GM19025 (cell line): ENCODE measurements around the gene AMH.

Experiments used
- ATAC-seq: cut with Tn5 transposase; IDR thresholded peaks from one replicate; pipeline ENCODE4 v1.9.1; 2021; ENCODE audit warnings: mild to moderate bottlenecking, low read depth, moderate library complexity; ENCODE audit not compliant: unreplicated experiment

AMH gene

DNA sequence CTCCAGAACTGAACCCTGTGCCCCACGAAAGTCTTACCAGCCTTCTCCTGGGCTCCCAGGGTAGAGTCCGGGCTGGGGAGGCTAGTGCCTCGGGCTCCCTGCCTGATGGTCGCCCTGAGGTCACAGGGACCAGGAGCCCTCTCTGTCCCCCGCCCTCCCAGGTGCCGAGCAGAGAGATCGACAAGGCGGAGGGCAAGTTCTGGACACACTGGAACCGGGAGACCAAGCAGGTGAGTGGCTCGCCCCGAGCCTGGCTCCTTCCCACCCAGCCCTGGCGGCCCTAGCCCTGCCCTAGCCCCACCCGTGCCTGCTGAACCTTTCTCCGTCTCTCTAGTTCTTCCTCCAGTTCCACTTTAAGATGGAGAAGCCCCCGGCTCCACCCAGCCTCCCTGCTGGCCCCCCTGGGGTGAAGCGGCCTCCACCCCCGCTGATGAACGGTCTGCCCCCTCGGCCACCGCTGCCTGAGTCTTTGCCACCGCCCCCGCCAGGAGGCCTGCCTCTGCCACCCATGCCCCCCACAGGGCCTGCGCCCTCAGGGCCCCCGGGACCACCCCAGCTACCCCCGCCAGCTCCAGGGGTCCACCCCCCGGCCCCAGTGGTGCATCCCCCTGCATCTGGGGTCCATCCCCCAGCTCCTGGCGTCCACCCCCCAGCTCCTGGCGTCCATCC lies 1.6 kb upstream of the AMH start:
- no peak for ATAC-seq

DNA sequence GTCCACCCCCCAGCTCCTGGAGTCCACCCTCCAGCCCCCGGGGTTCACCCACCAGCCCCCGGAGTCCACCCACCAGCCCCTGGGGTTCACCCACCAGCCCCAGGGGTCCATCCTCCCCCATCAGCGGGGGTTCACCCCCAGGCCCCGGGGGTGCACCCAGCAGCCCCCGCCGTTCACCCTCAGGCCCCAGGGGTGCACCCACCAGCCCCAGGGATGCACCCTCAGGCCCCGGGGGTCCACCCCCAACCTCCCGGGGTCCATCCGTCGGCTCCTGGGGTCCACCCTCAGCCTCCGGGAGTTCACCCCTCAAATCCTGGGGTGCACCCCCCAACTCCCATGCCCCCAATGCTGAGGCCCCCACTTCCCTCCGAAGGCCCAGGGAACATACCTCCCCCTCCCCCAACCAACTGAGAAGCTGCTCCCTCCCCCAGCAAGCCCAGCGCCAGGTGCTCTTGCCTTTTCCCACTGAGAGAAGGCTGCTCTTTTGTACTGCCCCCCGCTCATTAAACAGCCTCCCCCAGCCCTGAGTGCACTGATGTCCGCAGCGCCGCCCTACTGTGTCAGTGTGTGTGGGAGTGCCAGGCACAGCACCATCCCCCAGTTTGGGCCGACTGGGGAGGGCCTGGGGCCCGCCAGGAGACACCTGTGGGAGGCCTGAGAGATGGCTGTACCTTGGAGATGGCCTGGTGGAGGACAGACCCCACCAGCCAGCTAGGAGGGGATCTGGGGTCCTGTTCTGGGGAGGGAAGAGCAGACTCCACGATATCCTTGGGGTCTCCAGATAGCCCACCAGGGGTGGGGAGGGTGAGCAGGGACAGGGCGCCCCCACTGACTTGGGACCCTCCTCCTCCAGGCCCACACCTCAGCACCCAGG lies 750 bp upstream of the AMH start:
- ATAC-seq = no peak

DNA sequence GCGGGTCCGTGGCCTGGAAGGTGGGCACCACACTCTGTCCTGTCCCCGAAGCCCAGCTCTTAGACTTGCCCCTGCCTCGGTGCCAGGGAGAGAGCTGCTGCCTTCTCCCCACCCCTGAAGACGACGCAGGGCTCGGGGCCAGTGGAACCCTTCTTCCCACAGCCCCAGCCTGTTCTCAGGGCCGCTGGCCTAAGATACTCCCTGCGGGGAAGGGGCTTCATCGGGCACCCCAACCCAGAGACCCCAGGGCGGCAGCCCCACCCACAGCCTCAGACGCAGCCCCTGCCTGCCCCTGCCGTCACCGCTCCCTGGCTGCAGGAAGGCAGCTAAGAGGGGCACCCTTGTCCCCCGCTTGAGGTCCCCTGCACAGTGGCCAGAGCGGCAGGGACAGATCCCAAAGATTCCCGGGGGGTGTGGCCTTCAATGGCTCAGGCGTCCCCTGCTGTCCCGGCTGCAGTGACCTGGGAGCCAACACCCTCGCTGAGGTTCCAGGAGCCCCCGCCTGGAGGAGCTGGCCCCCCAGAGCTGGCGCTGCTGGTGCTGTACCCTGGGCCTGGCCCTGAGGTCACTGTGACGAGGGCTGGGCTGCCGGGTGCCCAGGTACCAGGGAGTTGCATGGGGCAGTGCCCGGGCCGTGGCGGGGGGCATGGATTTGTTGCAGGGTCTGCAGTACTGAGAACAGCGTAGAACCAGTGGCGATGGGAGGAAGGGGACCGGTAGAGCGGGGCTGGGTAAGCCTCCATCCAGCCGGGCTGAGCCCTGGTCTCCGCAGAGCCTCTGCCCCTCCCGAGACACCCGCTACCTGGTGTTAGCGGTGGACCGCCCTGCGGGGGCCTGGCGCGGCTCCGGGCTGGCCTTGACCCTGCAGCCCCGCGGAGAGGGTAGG lies 1.0 kb downstream of the AMH start:
- no peak for ATAC-seq

DNA sequence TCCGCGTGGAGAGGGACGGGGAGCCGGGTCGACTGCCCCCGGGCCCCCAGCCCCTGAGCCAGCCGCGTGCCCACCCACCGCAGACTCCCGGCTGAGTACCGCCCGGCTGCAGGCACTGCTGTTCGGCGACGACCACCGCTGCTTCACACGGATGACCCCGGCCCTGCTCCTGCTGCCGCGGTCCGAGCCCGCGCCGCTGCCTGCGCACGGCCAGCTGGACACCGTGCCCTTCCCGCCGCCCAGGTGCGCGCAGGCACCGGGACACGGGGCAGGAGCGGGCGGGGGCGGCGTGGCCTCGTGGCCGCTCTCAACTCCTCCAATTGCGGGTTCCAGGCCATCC lies 1.6 kb downstream of the AMH start:
- no peak for ATAC-seq

DNA sequence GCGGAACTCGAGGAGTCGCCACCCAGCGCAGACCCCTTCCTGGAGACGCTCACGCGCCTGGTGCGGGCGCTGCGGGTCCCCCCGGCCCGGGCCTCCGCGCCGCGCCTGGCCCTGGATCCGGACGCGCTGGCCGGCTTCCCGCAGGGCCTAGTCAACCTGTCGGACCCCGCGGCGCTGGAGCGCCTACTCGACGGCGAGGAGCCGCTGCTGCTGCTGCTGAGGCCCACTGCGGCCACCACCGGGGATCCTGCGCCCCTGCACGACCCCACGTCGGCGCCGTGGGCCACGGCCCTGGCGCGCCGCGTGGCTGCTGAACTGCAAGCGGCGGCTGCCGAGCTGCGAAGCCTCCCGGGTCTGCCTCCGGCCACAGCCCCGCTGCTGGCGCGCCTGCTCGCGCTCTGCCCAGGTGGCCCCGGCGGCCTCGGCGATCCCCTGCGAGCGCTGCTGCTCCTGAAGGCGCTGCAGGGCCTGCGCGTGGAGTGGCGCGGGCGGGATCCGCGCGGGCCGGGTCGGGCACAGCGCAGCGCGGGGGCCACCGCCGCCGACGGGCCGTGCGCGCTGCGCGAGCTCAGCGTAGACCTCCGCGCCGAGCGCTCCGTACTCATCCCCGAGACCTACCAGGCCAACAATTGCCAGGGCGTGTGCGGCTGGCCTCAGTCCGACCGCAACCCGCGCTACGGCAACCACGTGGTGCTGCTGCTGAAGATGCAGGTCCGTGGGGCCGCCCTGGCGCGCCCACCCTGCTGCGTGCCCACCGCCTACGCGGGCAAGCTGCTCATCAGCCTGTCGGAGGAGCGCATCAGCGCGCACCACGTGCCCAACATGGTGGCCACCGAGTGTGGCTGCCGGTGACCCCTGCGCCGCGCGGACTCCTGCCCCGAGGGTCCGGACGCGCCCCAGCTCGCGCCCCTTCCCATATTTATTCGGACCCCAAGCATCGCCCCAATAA lies 2.3 kb downstream of the AMH start:
- ATAC-seq = no peak

DNA sequence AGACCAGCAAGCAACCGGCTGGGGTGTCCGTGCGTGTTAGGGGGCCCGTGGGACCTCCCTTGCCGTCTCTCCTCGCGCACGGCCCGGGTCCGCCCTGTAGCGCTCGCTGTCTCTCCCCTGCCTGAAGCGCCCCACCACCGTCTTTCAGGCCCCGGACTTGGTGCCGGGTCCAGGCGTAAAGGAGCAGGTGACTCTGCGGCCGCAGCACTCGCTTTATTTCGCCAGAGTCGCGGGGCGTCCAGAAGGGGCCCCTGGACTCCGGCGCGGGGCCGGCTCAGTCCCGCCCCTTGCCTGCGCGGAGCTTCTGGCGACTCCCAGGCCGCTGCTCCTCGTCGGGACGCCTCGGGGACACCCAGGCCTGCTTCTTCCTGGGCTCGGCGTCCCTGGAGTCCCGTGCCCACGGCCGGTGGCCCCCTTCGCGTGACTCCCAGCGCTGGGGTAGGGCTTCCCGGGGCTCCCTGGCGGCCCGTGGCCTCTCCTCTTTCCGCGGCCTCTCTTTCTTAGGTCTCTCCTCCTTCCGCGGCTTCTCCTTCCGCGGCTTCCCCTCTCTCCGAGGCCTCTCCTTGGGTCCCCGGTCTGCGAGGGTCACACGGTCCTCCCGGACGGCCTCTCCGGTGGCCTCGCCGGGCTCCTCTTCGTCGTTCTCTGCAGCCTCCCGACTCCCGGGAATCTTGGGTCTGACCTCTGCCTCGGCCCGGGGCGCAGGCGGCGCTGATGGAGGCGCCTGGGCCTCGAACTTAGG lies 3.1 kb downstream of the AMH start:
- no peak for ATAC-seq

DNA sequence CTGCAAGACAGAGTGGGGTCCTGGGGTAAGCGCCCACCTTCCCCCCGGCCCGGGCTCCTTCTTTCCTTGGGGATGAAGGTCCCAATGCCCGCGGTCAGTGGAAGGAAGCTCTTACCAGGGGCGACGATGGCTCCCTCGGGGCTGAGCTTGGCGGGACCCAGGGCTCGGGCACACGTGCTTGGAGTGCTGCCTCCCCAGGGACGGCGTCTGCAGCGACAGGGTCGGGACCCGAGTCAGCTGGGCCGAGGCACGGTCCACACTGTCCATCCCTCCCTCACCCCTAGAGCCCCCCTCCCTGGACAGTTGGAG lies 3.6 kb downstream of the AMH start:
- no peak for ATAC-seq

DNA sequence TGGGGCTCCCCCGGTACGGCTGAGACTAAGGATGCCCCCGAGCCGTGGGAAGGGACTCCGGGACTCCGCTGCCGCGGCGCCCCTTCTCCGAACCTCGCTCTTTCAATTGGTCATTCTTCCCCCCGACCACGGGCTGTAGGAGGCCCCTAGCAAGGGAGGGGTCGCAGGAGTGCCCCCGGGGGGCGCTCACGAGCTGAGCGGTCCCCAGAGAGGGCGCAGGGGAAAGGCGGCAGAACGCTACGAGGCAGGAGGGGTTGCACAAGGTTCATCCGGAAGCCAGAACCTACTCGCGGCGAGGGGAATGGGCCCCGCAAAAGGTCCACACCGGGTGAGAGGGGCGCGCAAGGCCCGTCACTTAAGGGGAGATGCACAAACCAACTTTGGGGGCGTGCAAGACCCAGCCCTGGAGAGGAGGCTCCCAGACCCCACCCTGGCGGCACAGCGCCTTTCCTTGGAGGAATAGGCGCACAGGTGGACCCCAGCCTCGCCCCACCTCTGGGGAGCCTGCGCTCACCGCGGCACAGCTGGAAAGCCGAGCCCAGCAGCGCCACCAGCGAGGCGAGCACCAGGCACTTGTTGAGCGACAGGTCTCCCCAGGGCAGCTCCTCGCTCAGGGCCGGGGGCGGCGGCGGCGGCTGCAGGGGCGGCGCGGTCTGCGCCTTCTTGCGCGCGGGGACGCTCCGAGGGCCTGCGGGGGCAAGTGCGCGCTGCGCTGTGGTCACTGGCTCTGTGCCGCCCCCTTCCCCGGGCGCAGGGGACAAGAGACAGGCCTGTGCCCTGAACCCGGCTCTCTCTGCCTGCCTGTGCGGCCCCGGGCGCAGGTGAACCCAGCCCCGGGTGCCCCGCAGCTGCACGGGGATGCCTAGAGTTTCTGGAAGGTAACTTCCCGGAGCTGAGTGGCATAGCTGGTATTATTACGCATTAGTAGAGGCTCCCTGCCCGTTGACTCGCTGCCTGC lies 4.3 kb downstream of the AMH start:
- ATAC-seq = no peak

DNA sequence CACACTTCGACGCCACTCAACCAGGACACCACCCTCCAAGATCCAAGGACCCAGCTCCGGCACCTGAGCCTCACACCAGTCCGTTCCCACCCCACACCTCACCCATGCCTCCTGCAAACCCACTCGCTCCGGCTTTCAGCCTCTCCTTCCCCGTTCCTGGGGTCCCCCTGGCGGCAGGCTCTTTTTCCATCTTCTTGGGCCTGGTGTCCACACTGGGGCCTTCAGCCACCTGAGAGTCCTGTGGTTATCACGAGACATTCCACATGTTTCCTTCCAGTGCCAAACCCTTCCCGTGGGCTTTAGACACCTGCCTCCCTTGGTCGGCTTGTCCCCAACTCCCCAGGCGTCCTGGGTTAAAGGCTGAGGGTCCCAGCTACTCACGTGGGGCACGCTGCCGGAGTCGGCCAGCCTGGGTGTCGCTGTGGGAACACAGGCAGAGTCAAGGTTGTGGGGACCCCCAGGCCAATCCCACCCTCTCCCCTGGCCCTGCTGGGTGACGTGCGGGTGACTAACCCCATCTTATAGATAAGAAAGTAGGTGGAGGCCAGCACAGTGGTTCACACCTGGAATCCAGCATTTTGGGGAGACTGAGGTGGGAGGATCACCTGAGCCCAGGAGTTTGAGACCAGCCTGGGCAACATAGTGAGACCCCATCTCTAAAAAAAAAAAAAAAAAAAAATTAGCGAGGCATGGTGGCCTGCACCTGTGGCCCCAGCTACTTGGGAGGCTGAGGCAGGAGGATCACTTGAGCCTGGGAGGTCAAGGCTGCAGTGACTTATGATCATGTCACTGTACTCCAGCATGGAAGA lies 5.1 kb downstream of the AMH start:
- ATAC-seq = no peak

DNA sequence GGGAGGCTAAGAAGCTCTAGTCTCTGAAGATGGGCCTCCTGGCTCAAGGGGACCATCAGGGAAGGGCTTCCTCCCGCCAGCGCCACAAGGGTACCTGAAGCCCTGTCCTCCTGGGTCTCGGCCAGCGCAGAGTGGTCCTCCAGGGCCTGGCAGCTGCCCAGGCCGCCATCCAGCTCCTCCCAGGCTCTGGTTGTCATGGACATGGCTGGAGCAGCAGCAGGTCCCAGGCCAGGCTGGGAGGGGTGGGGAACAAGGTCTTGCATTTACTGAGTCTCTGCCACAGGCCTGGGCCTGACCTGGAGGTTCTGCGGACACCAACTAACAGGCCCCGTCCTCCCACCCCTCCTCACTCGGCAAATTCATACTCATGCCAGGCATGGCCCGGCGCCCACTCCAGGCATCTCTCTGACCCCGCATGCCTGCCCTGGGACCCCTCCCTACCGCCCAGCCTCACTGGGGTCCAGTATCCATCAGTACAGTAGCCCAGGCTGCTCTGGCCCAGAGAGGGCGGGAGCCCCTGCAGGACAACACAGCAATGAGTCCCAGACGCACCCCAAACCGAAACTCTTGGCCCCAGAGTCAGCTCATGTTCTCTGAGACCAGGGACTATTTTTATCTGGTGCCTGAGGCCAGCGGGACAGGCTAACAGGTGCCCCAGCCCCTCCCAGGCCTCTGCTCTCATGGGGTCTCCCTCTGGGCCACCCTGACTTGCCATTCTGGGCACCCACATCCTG lies 6.2 kb downstream of the AMH start:
- no peak for ATAC-seq

DNA sequence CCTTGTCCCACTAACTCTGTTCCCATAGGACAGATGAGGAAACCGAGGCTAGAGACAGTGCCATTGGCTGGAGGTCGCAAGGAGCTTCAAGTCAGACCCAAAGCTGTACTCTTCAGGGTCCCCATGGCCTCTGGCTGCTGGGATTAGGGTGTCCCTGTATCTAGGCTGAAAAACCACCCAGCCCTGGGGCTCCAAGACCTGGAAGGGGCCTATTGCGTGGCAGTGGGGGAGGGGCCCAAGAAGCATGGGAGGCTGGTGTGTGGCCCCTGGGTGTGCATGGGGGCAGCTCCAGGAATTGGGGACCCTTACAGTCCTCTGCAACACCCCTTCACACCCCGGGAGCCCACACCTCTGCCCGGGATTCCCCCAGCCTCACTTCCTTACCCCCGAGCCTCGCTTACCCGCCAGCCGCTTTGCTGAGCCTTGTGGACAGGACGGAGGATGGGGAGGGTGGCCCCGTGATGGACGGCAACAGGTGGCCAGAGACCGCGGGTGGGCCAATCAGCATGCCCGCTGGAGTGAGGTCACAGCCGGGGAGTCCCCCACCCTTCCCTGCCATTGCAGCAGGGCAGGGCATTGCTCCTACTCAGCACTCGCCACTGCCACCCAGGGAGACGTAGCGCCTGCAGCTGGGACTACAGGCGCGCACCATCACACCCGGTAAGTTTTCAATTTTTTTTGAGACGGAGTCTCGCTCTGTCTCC lies 7.0 kb downstream of the AMH start, which contains the start of gene JSRP1:
JSRP1 (minus strand) TSS at position 436 of the 704 bp plus-strand sequence. CDS start 1,103 bp downstream, outside the sequence.
- ATAC-seq = no peak

DNA sequence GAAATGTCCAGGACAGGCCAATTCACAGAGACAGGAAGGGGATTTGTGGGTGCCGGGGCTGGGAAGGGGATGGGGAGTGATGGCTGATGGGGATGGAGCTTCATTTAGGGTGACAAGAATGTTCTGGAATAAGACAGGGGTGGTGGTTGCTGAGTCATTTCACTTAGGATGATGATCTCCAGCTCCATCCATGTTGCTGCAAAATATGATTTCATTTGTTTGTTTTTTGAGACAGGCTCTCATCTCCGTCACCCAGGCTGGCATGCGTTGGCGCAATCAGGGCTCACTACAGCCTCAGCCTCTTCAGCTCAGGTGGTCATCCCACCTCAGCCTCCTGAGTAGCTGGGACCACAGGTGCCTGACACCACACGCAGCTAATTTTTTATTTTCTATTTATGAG lies 10.2 kb downstream of the AMH start:
- ATAC-seq = no peak

DNA sequence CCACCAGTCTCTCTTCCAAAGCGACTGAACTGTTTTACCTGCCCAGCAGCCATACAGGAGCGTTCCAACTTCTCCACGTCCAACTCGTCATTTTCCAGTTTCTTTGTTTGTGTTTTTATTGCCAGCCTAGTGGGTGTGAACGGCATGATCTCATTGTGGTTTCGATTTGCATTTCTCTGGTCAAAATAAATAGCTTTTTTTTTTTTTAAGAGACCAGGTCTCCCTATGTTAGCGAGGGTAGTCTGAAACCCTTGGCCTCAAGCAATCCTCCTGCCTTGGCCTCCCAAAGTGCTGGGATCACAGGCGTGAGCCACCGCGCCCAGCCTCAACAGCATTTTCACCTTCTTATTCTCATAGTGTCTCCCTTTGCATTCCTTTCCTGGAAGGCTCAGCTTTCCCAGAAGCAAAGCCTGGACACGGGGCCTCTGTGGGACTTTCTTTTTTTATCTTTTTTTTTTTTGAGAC lies 11.2 kb downstream of the AMH start:
- no peak for ATAC-seq

DNA sequence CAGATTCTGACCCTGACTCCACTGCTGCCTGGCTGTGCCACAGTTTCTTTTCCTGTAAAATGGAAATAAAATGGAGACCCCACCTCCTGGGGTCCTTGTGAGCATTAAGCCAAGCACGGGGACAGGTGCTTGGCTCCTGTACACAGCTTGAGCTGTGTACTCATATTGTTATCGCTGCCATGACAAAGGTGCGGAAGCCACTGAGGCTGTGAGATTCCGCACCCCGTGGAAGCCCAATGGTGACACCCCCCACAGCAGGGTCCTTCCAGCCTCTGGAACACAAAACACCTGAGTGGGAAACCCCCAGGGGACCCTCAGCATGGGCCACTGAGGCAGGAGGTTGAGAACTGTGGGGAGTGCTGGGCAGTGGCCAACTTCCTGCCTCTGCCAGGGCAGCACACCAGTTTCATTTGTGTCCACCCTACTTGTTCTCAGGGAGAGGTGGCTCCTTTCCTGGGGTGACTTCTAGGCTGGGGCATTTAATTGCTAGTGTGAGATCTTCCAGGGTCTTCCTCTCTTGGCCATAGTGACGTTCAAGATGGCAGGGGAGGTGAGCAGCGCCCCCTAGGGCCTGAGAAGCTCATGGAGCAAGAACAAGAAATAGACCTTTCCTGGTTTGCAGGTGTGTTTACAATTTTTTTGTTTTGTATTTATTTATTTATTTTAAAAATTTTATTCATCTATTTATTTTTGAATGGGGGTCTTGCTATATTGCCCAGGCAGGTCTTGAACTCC lies 12.5 kb downstream of the AMH start:
- no peak for ATAC-seq

DNA sequence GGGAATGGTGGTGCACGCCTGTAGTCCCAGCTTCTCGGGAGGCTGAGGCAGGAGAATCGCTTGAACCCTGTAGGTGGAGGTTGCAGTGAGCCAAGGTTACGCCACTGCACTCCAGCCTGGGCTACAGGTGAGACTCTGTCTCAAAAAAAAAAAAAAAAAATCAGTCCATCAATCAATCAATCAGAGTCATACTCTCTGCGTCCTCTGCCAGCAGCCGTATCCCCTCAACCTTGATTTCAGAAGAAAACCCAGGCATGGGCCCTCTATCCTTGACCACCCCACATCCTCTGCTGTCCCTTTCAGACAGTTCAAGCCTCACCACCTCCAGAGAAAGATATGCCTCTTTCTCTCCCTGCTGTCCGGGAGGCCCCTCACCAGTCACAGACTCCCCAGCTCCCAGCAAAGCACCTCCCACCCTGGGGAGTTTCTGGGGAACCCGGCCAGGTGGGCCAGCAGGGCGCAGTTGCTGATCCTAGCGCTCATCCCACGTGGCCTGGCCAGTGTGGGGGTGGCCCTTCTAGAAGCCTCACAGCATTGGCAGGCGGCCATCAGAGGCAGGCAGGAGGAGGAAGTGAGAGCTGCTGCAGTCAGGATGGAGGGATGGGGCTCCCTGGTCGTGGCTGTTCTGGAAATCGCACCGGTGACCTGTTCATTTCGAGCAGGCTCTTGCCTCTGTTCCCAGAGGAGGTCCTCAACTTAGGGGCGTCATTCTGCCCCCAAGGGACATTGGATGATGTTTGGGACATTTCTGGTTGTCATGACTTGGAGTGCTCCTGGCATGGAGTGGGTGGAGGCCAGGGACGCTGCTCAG lies 17.3 kb downstream of the AMH start:
- no peak for ATAC-seq
